CD14-positive monocyte (primary cell): ENCODE results near the gene ITGA2. TPM values are rescaled to one million over a fixed set of nuclear protein-coding genes. Genes with fewer than 3 reads are reported as not detected.

Experiments used
- DNase-seq, 3 donors: peaks; one replicate each; pipeline ENCODE4 v3.0.0-alpha.2; 2011 to 2022
- H2AFZ ChIP-seq: 2 replicates; pipeline ENCODE4 v1.6.0; 2012; ENCODE audit warnings: mild to moderate bottlenecking, low read depth, low read length, inconsistent platforms; ENCODE audit not compliant: insufficient read depth, poor library complexity, severe bottlenecking
- H3K27ac ChIP-seq, 2 donors: 1 replicate in 1 of 2; 2 replicates in 1 of 2; pipeline ENCODE4 v1.5.1; 2012 to 2013; ENCODE audit warnings: low read length in 2 of 2, control low read depth in 1 of 2, inconsistent platforms in 1 of 2, low read depth in 1 of 2, mild to moderate bottlenecking in 1 of 2
- H3K27me3 ChIP-seq, 2 donors: one replicate each; pipeline versions ENCODE4 v1.6.0 to v1.6.1; 2011 to 2013; ENCODE audit warnings: low read length in 2 of 2; ENCODE audit not compliant: control insufficient read depth in 2 of 2, insufficient read depth in 2 of 2
- H3K36me3 ChIP-seq, 2 donors: replicated peaks in 1 of 2; 1 replicate in 1 of 2; 2 replicates in 1 of 2; pipeline versions ENCODE4 v1.5.1 to v1.6.1; 2012 to 2013; ENCODE audit warnings: low read length in 2 of 2, control low read depth in 1 of 2, inconsistent platforms in 1 of 2, mild to moderate bottlenecking in 1 of 2; ENCODE audit not compliant: insufficient read depth in 2 of 2, control insufficient read depth in 1 of 2
- H3K4me1 ChIP-seq, 2 donors: 1 replicate in 1 of 2; 2 replicates in 1 of 2; pipeline versions ENCODE4 v1.5.1 to v1.6.1; 2012 to 2013; ENCODE audit warnings: low read length in 2 of 2, control low read depth in 1 of 2, inconsistent platforms in 1 of 2, mild to moderate bottlenecking in 1 of 2, moderate library complexity in 1 of 2; ENCODE audit not compliant: insufficient read depth in 2 of 2, control insufficient read depth in 1 of 2
- H3K4me2 ChIP-seq: replicated peaks from 2 replicates; pipeline ENCODE3; 2012; ENCODE audit warnings: low read length, moderate library complexity, mild to moderate bottlenecking; ENCODE audit not compliant: poor library complexity, severe bottlenecking; ENCODE audit errors: extremely low read depth
- H3K4me3 ChIP-seq, 3 experiments: fragments of 200-600 bp in 1 of 3; sonication (generic) in 1 of 3; replicated peaks in 1 of 3; 1 replicate in 2 of 3; 2 replicates in 1 of 3; pipeline ENCODE4 v1.5.1; 2011 to 2013; ENCODE audit warnings: low read length in 3 of 3, mild to moderate bottlenecking in 3 of 3, control low read depth in 2 of 3, low read depth in 2 of 3, inconsistent platforms in 1 of 3, moderate library complexity in 1 of 3
- H3K79me2 ChIP-seq: 2 replicates; pipeline ENCODE4 v1.6.0; 2012; ENCODE audit warnings: mild to moderate bottlenecking, control low read depth, inconsistent platforms, low read length, moderate library complexity; ENCODE audit not compliant: insufficient read depth
- H3K9ac ChIP-seq: 2 replicates; pipeline ENCODE4 v1.6.0; 2017; ENCODE audit warnings: low read length, mild to moderate bottlenecking; ENCODE audit not compliant: insufficient read depth, poor library complexity, severe bottlenecking
- H3K9me3 ChIP-seq, 2 donors: replicated peaks in 1 of 2; 1 replicate in 1 of 2; 2 replicates in 1 of 2; pipeline versions ENCODE4 v1.5.1 to v1.6.1; 2012 to 2013; ENCODE audit warnings: low read length in 2 of 2, control low read depth in 1 of 2; ENCODE audit not compliant: control insufficient read depth in 1 of 2, insufficient read depth in 1 of 2
- H4K20me1 ChIP-seq: 2 replicates; pipeline ENCODE4 v1.6.0; 2012; ENCODE audit warnings: mild to moderate bottlenecking, low read length, control low read depth, moderate library complexity; ENCODE audit not compliant: insufficient read depth
- H3K27ac Mint-ChIP-seq, 7 donors: one replicate each; pipeline ENCODE4 v1.8.0; 2020; ENCODE audit warnings: mild to moderate bottlenecking in 7 of 7, mixed read lengths in 7 of 7, moderate library complexity in 6 of 7, inconsistent platforms in 2 of 7
- H3K27me3 Mint-ChIP-seq, 3 donors: one replicate each; pipeline ENCODE4 v1.8.0; 2021 to 2022; ENCODE audit warnings: low read depth in 3 of 3, mild to moderate bottlenecking in 3 of 3, mixed read lengths in 3 of 3, moderate library complexity in 3 of 3, inconsistent platforms in 1 of 3
- H3K36me3 Mint-ChIP-seq, 2 donors: one replicate each; pipeline ENCODE4 v1.8.0; 2020; ENCODE audit warnings: mixed read lengths in 2 of 2, inconsistent platforms in 1 of 2, mild to moderate bottlenecking in 1 of 2
- H3K4me1 Mint-ChIP-seq: one replicate; pipeline ENCODE4 v1.8.0; 2020; ENCODE audit warnings: mild to moderate bottlenecking, mixed read lengths
- H3K4me3 Mint-ChIP-seq, 2 donors: one replicate each; pipeline ENCODE4 v1.8.0; 2020; ENCODE audit warnings: mild to moderate bottlenecking in 2 of 2, mixed read lengths in 2 of 2, moderate library complexity in 1 of 2
- H3K9me3 Mint-ChIP-seq, 7 donors: one replicate each; pipeline ENCODE4 v1.8.0; 2020 to 2022; ENCODE audit warnings: mixed read lengths in 7 of 7, mild to moderate bottlenecking in 6 of 7, moderate library complexity in 6 of 7, inconsistent platforms in 2 of 7
- CTCF ChIP-seq: fragments of 200-600 bp; IDR thresholded peaks from one replicate; pipeline ENCODE4 v1.8.0; 2022; ENCODE audit warnings: antibody characterized with exemption, mild to moderate bottlenecking
- WGBS: methylation state at CpG from one replicate; pipeline ENCODE4 v1.1.5; 2013; ENCODE audit warnings: missing lambda C conversion rate; ENCODE audit not compliant: insufficient coverage; 5-methylcytosine and 5-hydroxymethylcytosine counted together
- intact Hi-C, 2 donors: fragments of 100-400 bp; cut with micrococcal nuclease; formaldehyde crosslinking; loops; one replicate each; pipeline versions ENCODE4 v1.15.0 to v1.15.1; 2023
- polyA plus RNA-seq, 3 donors: library from polyadenylated mRNA; depleted of rRNA in 1 of 3; unstranded in 2 of 3; stranded (reverse) in 1 of 3; fragments of 300-500 nt in 2 of 3; fragments of >200 nt in 1 of 3; fragmentation: Illumina TruSeq in 2 of 3; gene quantifications; 1 replicate in 2 of 3; 2 replicates in 1 of 3; pipeline ENCODE4 v1.2.3, GENCODE V29; 2012 to 2021

The ITGA2 gene
- polyA plus RNA-seq, 3 donors: not detected

GRCh38 chr5:53068291-53068836 lies 79.2 kb downstream of the ITGA2 start:
- H3K4me1 ChIP-seq: no peaks in the 10 kb centered on the region
- no peak overlapping the region for H3K9ac ChIP-seq
- H3K27ac ChIP-seq: no peak overlapping the region
- no peaks in the 10 kb centered on the region for H4K20me1 ChIP-seq
- Mint-ChIP-seq H3K27me3 (no peaks in the 10 kb centered on the region), H3K36me3 (no peaks in the 10 kb centered on the region), H3K4me3 (no peak overlapping the region), H3K4me1 (no peaks in the 10 kb centered on the region), H3K27ac (no peak overlapping the region), H3K9me3 (no peaks in the 10 kb centered on the region)
- 90% methylated on average over 2 of the region's 4 CpGs for WGBS
- no peak overlapping the region for H2AFZ ChIP-seq
- intact Hi-C loops: no loop called here
- H3K27me3 ChIP-seq: no peaks in the 10 kb centered on the region
- DNase-seq: no peak
- H3K9me3 ChIP-seq: no peaks in the 10 kb centered on the region
- H3K79me2 ChIP-seq: no peaks in the 10 kb centered on the region
- no peaks in the 10 kb centered on the region for H3K36me3 ChIP-seq
- no peak for TF ChIP-seq CTCF
- no peak overlapping the region for H3K4me3 ChIP-seq
- H3K4me2 ChIP-seq: no peak overlapping the region

GRCh38 chr5:53069626-53070025 lies 80.5 kb downstream of the ITGA2 start:
- H4K20me1 ChIP-seq: no peaks in the 10 kb centered on the region
- no peak overlapping the region for H3K27ac ChIP-seq
- Mint-ChIP-seq H3K4me1 (no peaks in the 10 kb centered on the region), H3K9me3 (no peaks in the 10 kb centered on the region), H3K4me3 (no peak overlapping the region), H3K27ac (no peak overlapping the region), H3K27me3 (no peaks in the 10 kb centered on the region), H3K36me3 (no peaks in the 10 kb centered on the region)
- 93% methylated on average over 2 of the region's 5 CpGs for WGBS
- H3K4me1 ChIP-seq: no peaks in the 10 kb centered on the region
- H3K9me3 ChIP-seq: no peaks in the 10 kb centered on the region
- H3K27me3 ChIP-seq: no peaks in the 10 kb centered on the region
- no peak overlapping the region for H2AFZ ChIP-seq
- DNase-seq: no peak
- intact Hi-C loops: no loop called here
- H3K36me3 ChIP-seq: no peaks in the 10 kb centered on the region
- no peaks in the 10 kb centered on the region for H3K79me2 ChIP-seq
- H3K4me3 ChIP-seq: no peak overlapping the region
- TF ChIP-seq CTCF: no peak
- no peak overlapping the region for H3K9ac ChIP-seq
- H3K4me2 ChIP-seq: no peak overlapping the region
